GM20431 (cell line): ENCODE data around the gene HDAC11.
"Not testable (repeated sequence)": the region's sequence is repeated elsewhere in the genome, so short reads cannot be mapped to it uniquely, and the experiment has no call there.

ENCODE experiments used
- in situ Hi-C: fragments of 300-500 bp; cut with MseI, MboI; formaldehyde crosslinking; loops from one replicate; pipeline ENCODE4 v1.15.0; 2020; ENCODE audit warnings: low sequenced_read_pairs; ENCODE audit not compliant: unreplicated experiment

The HDAC11 gene

GRCh38 chr3:13518516-13518953 is 38.4 kb downstream of the HDAC11 start:
- in situ Hi-C loops = no loop called here

- in situ Hi-C loops = no loop called here
Measured at GRCh38 chr3:13519006-13519791, 39.1 kb downstream of the HDAC11 start.

- in situ Hi-C loops = no loop called here
Measured at GRCh38 chr3:13520326-13520880, 40.3 kb downstream of the HDAC11 start.

GRCh38 chr3:13521309-13521708 is 41.2 kb downstream of the HDAC11 start:
- in situ Hi-C loops = no loop called here

GRCh38 chr3:13521749-13522148 is 41.6 kb downstream of the HDAC11 start:
- in situ Hi-C loops = not testable (repeated sequence)

- in situ Hi-C loops = no loop called here
Measured at GRCh38 chr3:13522236-13522635, 42.1 kb downstream of the HDAC11 start.

GRCh38 chr3:13524979-13525669 is 45.0 kb downstream of the HDAC11 start:
- in situ Hi-C loops = no loop called here

GRCh38 chr3:13525827-13526625 is 45.9 kb downstream of the HDAC11 start:
- in situ Hi-C loops = no loop called here

GRCh38 chr3:13526626-13526949 is 46.5 kb downstream of the HDAC11 start:
- in situ Hi-C loops = no loop called here

GRCh38 chr3:13528217-13528867 is 48.2 kb downstream of the HDAC11 start:
- in situ Hi-C loops = no loop called here

GRCh38 chr3:13529196-13530112 is 49.3 kb downstream of the HDAC11 start:
- in situ Hi-C loops = no loop called here

- in situ Hi-C loops = no loop called here
Measured at GRCh38 chr3:13530241-13531009, 50.3 kb downstream of the HDAC11 start.

GRCh38 chr3:13532085-13532484 is 52.0 kb downstream of the HDAC11 start:
- in situ Hi-C loops = no loop called here

GRCh38 chr3:13532631-13533030 is 52.5 kb downstream of the HDAC11 start:
- in situ Hi-C loops = no loop called here

- in situ Hi-C loops = no loop called here
Measured at GRCh38 chr3:13533885-13534301, 53.8 kb downstream of the HDAC11 start.

GRCh38 chr3:13535526-13535875 is 55.4 kb downstream of the HDAC11 start:
- in situ Hi-C loops = no loop called here

- in situ Hi-C loops = no loop called here
Measured at GRCh38 chr3:13535905-13536304, 55.8 kb downstream of the HDAC11 start.

- in situ Hi-C loops = no loop called here
Measured at GRCh38 chr3:13536432-13536831, 56.3 kb downstream of the HDAC11 start.
